HepG2 (cell line): Measurements from ENCODE around the gene IL11RA. TPM values are rescaled to one million over a fixed set of nuclear protein-coding genes. Genes with fewer than 3 reads are reported as not detected.

Experiments used
- BRCA1 ChIP-seq: sonication (generic); formaldehyde crosslinking; IDR thresholded peaks from 2 replicates; pipeline ENCODE4 v1.4.0; 2020; ENCODE audit warnings: missing genetic modification reagents
- BRD4 ChIP-seq: sonication (generic); formaldehyde crosslinking; IDR thresholded peaks from 2 replicates; pipeline ENCODE4 v1.4.0; 2020; ENCODE audit warnings: missing genetic modification reagents
- ELK4 ChIP-seq: sonication (generic); formaldehyde crosslinking; IDR thresholded peaks from 2 replicates; pipeline ENCODE4 v1.9.0; 2021; ENCODE audit warnings: missing genetic modification reagents, borderline replicate concordance
- FOXO4 ChIP-seq: sonication (generic); formaldehyde crosslinking; conservative IDR thresholded peaks from 2 replicates; pipeline ENCODE4 v1.8.1; 2023; ENCODE audit warnings: missing genetic modification reagents
- HDAC1 ChIP-seq: sonication (generic); formaldehyde crosslinking; IDR thresholded peaks from 2 replicates; pipeline ENCODE4 v1.5.1; 2020; ENCODE audit warnings: mild to moderate bottlenecking, missing genetic modification reagents
- HOXA7 ChIP-seq: sonication (generic); formaldehyde crosslinking; IDR thresholded peaks from 2 replicates; pipeline ENCODE4 v1.8.1; 2022; ENCODE audit warnings: mild to moderate bottlenecking, missing genetic modification reagents, moderate library complexity
- IRF2 ChIP-seq: IDR thresholded peaks from 2 replicates; pipeline ENCODE4 v1.6.1; 2018; ENCODE audit warnings: missing genetic modification reagents, missing compliant biosample characterization
- KLF9 ChIP-seq: IDR thresholded peaks from 2 replicates; pipeline ENCODE4 v1.6.1; 2016; ENCODE audit warnings: low read depth
- MLX ChIP-seq: IDR thresholded peaks from 2 replicates; pipeline ENCODE4 v1.6.1; 2016
- NFIB ChIP-seq: sonication (generic); formaldehyde crosslinking; IDR thresholded peaks from 2 replicates; pipeline ENCODE4 v1.9.0; 2021; ENCODE audit warnings: missing genetic modification reagents, mild to moderate bottlenecking, borderline replicate concordance
- NPAS2 ChIP-seq: sonication (generic); formaldehyde crosslinking; IDR thresholded peaks from 2 replicates; pipeline ENCODE4 v1.8.0; 2022; ENCODE audit warnings: mild to moderate bottlenecking, missing genetic modification reagents, borderline replicate concordance
- NRL ChIP-seq: sonication (generic); formaldehyde crosslinking; IDR thresholded peaks from 2 replicates; pipeline ENCODE4 v1.5.0; 2020; ENCODE audit warnings: missing genetic modification reagents, mild to moderate bottlenecking, moderate library complexity, borderline replicate concordance
- PAX8 ChIP-seq: sonication (generic); formaldehyde crosslinking; IDR thresholded peaks from 2 replicates; pipeline ENCODE4 v1.8.0; 2022; ENCODE audit warnings: mild to moderate bottlenecking, missing genetic modification reagents, borderline replicate concordance
- SALL1 ChIP-seq: sonication (generic); formaldehyde crosslinking; IDR thresholded peaks from 2 replicates; pipeline ENCODE4 v1.8.0; 2022; ENCODE audit warnings: mild to moderate bottlenecking, missing genetic modification reagents
- SETDB1 ChIP-seq: sonication (generic); formaldehyde crosslinking; IDR thresholded peaks from 2 replicates; pipeline ENCODE4 v1.5.1; 2020; ENCODE audit warnings: missing genetic modification reagents, mild to moderate bottlenecking, borderline replicate concordance
- TEF ChIP-seq: sonication (generic); formaldehyde crosslinking; IDR thresholded peaks from 2 replicates; pipeline ENCODE4 v1.5.0; 2020; ENCODE audit warnings: missing genetic modification reagents
- U2AF2 ChIP-seq: fragments of 200-400 bp; formaldehyde crosslinking; IDR thresholded peaks from 2 replicates; pipeline ENCODE4 v1.6.1; 2017; ENCODE audit warnings: low read depth, mild to moderate bottlenecking, low read length
- ZMAT5 ChIP-seq: sonication (generic); formaldehyde crosslinking; IDR thresholded peaks from 2 replicates; pipeline ENCODE4 v1.5.0; 2020; ENCODE audit warnings: mild to moderate bottlenecking, low read depth, missing genetic modification reagents, borderline replicate concordance
- ZNF484 ChIP-seq: sonication (generic); formaldehyde crosslinking; IDR thresholded peaks from 2 replicates; pipeline ENCODE4 v1.5.1; 2020; ENCODE audit warnings: mild to moderate bottlenecking, low read depth, missing genetic modification reagents, borderline replicate concordance
- ZNF589 ChIP-seq: sonication (generic); formaldehyde crosslinking; conservative IDR thresholded peaks from 2 replicates; pipeline ENCODE4 v1.8.0; 2022; ENCODE audit warnings: mild to moderate bottlenecking, moderate library complexity, missing genetic modification reagents
- ZNF879 ChIP-seq: sonication (generic); formaldehyde crosslinking; IDR thresholded peaks from 2 replicates; pipeline ENCODE4 v1.8.1; 2023; ENCODE audit warnings: missing genetic modification reagents
- ZXDC ChIP-seq: sonication (generic); formaldehyde crosslinking; IDR thresholded peaks from 2 replicates; pipeline ENCODE4 v1.5.0; 2020; ENCODE audit warnings: mild to moderate bottlenecking, missing genetic modification reagents
- polyA plus RNA-seq, 8 experiments: library from polyadenylated mRNA; depleted of rRNA in 3 of 8; stranded (reverse) in 7 of 8; unstranded in 1 of 8; fragments of >200 nt; fragmentation: Illumina TruSeq in 4 of 8; extraction: Trizol in 4 of 8; gene quantifications; 2 replicates each; pipeline versions ENCODE4 v1.2.1 to v1.2.3, GENCODE V29; 2011 to 2016; ENCODE audit warnings: low read depth in 4 of 8, missing spikeins in 1 of 8, mixed read lengths in 1 of 8; ENCODE audit not compliant: insufficient read depth in 1 of 8
- total RNA-seq, 5 experiments: library from RNA; depleted of rRNA; stranded (reverse); fragments of >200 nt; fragmentation: Illumina TruSeq; extraction: Trizol; gene quantifications; 2 replicates each; pipeline ENCODE4 v1.2.3, GENCODE V29; 2016; ENCODE audit warnings: low read depth in 1 of 5

IL11RA gene
- total and polyA plus RNA-seq, 2 of the 13 experiments (the other 11 are each of a cell fraction or from before 2014, with no cell fraction given): 2.0 to 4.2 TPM

GRCh38 chr9:34651876-34652601 is at the start of gene IL11RA (continued):
- TF ChIP-seq NPAS2 (CRISPR knock-in tag) (no peak), PAX8 (CRISPR knock-in tag) (0 out of 2 replicates have a peak, but pooled peaks have one; percentile 38), SALL1 (CRISPR knock-in tag) (peak; percentile 86), HOXA7 (CRISPR knock-in tag) (no peak), SETDB1 (CRISPR knock-in tag) (no peak), ZNF879 (CRISPR knock-in tag) (no peak), FOXO4 (no peak), HDAC1 (CRISPR knock-in tag) (peak; percentile 71), BRCA1 (CRISPR knock-in tag) (no peak), ZXDC (CRISPR knock-in tag) (no peak), BRD4 (no peak), ZNF484 (CRISPR knock-in tag) (no peak), KLF9 (CRISPR knock-in tag) (peak; percentile 15; the same call in 1 of the 2 replicates), MLX (CRISPR knock-in tag) (no peak), NFIB (CRISPR knock-in tag) (no peak), ZMAT5 (CRISPR knock-in tag) (no peak), ELK4 (CRISPR knock-in tag) (no peak), TEF (CRISPR knock-in tag) (no peak), IRF2 (no peak; the same call in 1 of the 2 replicates), NRL (CRISPR knock-in tag) (peak; percentile 46; the same call in 1 of the 2 replicates), ZNF589 (CRISPR knock-in tag) (0 out of 2 replicates have a peak, but pooled peaks have one; percentile 84), U2AF2 (no peak)
